GM21717 (cell line): ENCODE results near the gene RAB31.
"Not testable (repeated sequence)": the region's sequence is repeated elsewhere in the genome, so short reads cannot be mapped to it uniquely, and the experiment has no call there.

Experiments used
- ATAC-seq: cut with Tn5 transposase; IDR thresholded peaks from one replicate; pipeline ENCODE4 v1.9.1; 2021; ENCODE audit warnings: mild to moderate bottlenecking, moderate library complexity; ENCODE audit not compliant: unreplicated experiment

Gene RAB31

DNA sequence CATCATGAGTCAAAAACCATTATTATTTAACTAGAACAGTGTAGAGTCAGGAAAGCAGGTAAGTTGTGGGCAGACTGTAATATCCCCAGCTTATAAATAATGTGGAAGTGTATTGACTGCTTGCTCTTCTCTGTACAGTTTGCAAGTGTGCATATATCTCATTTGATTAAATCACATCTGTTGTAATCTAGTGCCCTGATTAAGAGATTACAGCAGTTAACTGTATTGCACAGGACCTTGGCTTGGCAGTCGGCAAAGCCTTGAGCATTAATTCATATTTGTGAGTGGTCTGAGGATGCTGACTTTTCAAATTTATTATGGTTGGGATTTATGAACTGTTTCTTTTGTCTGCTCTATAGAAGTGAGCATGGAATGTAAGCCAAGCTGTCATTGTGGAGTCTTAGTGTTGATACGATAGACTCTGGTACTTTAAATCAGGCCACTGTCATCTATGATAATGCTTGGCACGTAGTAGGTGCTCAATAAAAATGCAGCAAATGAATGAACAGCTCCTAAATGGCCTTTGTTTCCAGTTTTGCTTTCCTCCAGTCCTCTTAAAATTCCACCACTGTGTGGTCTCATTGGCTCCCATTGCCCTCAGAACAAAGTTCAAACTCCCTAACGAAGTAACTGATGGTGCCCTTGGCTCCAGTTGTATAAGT, 48.3 kb downstream of the RAB31 start:
- ATAC-seq, result no peak

DNA sequence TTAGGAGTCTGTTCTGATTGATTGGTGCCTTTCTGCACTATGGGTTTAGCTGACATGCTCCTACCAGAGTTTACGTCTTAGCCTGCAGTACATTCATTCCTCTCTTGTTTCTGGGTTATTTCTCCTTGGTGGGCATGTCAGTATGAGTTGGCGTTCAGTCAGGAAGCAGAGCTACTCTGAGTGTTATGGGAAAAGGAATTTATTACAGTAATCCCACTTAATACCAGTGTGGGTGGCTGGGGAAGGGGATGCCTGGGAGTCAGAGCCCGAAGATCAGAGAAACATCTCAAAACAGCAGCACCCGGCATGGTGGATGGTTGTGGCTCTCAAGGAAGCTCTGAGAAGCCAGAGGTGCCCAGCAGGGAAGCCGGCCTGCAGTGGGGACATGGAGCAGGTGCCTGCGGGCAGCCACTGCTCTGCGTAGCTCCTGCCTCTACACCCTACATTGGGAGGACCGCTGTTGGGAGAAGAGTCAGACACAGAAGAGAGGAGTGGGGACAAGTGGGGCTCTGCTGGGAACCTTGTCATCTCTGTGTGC, 48.9 kb downstream of the RAB31 start:
- no peak for ATAC-seq

DNA sequence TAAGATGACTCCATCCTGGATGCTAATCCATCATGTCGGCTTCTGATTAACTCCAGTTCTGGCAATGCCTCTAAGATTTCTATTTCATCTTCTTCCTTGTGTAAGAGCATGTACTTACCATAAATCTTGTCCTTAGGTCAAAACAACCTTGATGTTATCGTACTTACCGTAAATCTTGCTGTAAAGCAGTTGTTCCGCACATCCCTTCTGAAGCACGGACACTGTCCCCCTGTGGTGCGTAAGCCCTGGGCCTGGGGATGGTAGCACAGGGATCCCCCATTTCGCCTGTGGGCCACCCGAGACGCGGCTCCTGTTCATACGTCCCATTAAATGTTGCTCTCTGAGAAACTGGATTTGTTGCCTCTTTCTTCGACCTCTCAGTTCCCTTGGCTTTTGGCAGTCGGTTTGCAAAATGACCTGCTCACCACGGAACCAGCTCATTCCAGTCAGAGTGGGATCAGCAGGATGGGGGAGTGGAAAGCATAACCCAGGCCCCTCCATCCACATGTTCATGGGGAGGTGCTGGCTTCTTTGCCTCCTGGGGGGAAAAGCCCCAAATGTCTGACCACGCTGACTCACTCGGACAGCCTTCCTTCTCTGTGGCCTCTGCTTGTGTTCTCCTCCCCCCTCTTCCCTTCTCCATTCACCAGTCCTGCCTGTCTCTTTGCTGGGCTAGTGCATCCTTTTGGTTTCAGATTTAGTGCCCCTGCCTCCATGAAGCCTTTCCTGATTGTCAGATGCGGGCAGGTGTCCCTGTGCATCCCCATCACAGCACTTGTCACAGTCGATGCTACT, 49.9 kb downstream of the RAB31 start:
- no peak for ATAC-seq

DNA sequence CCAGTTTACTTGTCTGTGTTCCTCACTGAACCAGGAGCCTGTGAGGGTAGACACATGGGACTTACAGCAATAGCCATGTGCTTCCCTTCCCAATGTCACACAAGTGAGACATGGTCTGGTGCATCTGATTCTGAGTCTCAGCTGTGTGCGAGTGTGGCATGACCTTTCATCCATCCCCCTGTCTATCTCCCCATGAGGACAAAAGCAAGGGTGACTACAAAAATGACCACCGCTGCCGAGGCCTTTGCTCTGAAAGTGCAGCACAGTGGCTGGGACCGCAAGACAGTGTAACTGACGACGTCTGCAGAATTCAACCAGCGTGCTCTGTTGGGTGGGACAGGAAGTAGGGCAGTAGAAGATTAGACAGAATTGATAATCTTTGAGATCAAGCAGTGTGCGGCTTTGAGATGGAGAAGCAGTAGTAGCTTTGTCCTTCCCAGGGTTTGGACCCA, 50.5 kb downstream of the RAB31 start:
- no peak for ATAC-seq

DNA sequence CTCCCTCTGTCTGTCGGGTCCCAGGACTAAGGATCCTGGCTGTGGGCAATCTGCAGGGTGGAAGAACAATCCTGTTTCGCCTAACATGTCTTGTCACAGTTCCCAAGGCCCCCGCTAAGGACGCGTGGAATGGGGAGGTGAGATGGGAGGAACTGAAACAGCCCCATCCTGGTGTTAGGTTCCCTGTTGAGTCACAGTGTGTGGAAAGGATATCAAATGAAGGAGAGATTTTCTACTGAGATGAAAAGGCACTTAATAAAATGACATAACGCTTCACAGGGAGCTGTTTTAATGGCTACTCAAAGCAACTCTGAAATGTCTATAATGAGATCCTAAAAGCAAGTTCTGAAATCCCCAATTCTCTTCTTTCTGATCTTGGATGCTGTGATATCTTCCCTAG, 52.5 kb downstream of the RAB31 start:
- ATAC-seq, result no peak

DNA sequence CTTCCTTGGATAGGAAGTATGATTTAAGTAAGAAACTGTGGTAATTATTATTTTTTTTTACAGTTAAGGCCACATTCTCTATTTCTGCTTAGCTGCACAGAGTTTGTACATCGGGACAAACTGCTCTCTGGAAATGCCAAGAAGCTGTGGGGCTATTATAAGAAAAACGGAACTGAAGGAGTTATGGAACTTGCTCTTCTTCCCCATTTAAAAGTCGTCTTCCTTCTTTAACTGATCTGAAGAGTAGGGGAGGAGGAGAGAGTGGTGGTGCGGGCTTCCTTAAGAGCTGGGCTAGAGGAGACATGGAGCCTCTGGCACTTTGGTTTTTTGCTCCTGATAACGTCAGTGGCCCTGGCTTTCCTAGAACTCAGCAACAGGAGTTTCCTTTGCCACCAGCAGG, 54.4 kb downstream of the RAB31 start:
- no peak for ATAC-seq

DNA sequence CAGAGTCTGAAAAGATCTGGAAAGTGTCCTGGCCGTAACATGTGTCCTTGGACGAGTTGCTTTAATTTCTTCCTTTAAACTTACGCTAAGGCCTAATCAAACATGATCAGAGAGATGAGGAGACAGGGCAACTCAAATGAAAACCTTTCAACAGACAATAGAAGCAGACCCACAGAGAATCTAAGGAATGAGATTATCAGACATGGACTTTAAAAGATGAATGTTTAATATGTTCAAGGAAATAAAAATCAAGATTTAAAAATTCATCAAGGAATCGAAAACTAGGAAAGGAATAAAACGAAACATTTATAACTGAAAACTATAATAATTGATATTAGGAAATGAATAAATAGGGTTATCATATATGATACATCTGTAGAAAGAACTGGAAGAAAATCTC, 55.1 kb downstream of the RAB31 start:
- ATAC-seq, result no peak

DNA sequence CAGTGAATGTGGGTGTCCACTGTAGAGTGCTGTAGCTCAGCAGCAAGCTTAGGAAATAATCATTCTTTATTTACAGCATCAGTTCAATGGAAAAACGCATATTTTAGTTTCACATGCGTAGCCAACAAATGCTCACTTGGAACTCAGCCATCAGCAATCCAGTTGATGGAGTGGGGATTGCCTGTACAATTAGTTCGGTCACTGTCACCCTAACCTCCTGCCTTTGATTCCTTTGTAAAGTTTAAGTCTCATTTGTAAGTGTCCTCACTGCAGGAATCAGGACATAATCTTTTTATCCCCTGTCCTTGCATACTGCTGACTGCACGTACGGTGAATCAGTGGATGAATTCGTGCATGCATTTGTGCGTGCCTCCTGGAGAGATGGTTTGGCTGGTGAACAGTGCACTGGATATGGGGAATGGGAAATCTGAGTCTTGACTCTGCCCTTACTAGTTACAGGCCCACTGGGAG, 55.9 kb downstream of the RAB31 start:
- no peak for ATAC-seq

DNA sequence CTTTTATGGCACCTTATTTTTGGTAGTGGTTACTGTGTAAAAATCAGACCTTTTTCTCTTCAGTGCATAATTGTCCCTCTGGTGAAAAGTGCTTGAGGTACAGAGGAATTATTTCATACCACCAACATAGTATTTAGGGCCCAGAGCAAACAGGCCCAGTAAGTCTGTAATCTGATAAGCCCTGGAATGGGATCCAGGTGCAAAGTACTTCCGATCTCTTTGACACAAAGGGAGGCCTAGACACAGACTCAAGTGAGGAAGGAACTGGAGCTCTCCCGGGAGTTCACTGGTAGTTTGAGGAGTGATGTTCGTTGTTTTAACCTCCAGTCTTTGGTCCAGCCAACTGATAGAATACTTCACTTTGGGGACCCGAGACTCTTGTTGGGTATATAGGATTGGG, 57.4 kb downstream of the RAB31 start:
- no peak for ATAC-seq

DNA sequence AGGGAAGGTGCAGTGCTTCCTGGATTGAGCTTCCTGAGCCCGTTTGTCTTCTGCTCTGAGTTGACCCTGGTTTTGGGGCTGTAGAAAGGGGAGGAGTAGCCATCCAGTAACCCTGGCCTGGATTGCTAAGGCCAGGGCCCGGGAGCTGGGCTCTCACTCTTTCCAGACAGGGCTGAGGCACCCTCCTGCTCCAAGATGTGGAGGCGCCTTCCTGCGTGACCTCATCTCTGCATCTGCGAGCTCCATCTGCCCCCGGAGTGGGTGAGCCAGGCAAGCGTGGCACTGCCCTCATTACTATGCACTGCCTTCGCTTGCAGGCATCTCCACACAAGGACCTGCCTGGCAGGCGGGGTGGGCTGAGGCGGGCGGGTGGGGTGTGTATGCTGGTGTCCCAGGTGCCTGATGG, 58.0 kb downstream of the RAB31 start:
- no peak for ATAC-seq

DNA sequence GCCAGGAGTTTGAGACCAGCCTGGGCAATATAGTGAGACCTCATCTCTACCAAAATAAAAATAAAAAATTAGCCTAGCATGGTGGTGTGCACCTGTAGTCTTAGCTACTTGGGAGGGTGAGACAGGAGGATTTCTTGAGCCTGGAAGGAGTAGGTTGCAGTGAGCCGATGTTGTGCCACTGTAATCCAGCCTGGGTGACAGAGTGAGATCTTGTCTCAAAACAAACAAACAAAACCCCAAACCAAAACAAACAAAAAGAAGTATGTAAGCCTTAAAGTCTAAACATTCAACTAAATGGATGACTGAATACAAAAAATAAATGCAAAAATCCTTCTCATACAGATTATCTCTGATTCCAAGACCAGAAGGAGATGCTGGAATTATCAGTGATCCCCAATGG, 58.6 kb downstream of the RAB31 start:
- ATAC-seq, result no peak

DNA sequence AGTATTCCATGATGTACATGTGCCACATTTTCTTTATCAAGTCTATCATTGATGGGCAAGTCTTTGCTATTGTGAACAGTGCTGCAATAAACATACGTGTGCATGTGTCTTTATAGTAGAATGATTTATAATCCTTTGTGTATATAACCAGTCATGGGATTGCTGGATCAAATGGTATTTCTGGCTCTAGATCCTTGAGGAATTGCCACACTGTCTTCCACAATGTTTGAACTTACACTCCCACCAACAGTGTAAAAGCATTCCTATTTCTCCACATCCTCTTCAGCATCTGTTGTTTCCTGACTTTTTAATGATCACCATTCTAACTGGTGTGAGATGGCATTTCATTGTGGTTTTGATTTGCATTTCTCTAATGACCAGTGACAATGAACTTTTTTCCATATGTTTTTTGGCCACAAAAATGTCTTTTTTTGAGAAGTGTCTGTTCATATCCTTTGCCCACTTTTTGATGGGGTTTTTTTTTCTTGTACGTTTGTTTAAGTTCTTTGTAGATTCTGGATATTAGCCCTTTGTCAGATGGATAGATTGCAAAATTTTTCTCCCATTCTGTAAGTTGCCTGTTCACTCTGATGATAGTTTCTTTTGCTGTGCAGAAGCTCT, 60.1 kb downstream of the RAB31 start:
- ATAC-seq, result not testable (repeated sequence)

DNA sequence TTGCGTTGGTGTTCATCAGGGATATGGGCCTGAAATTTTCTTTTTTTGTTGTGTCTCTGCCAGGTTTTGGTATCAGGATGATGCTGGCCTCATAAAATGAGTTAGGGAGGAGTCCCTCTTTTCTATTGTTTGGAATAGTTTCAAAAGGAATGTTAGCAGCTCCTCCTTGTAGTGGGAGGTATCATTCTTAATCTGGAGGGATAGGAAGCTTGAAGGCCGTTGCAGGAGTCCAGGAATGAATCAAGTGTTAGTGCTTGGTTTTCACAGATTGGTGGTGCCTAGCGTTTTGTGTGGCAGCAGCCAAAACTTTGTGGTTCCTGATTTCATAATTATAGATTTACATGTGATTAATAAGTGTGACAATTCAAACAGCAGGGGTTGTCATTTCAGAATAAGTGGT, 62.0 kb downstream of the RAB31 start:
- ATAC-seq, result not testable (repeated sequence)

DNA sequence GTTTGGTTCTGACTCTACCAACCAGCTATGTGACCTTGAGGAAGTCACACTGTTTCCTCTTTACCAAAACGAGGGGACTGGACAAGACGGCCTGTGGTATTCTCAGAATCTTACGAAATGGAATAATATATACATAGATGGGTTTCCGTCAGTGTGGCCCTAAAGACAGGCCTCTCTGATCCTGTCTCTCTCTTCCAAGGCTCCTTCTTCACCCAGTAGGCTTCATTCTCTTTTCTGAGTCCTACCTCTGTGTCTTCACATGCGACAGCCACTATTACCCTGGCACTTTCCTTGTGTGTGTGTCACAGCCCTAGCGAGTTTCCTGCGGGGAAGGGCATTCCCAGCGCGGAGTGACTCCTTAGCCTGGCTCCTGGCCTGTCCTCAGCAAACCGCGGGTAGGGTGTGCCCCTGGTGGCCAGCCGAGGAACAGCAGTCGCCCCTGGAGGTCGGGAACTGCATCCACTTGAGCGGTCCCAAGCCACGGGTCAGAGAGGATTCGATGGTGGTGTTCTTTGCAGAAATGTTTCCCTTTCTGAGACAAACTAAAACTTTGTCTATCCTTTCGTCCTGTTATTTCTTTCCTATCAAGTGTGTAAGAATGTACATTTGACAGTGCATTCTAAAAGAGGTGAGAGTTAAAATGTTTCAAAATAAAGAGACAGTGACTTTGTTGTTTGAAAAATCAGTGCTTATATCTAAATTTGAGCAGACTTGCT, 63.3 kb downstream of the RAB31 start:
- no peak for ATAC-seq

DNA sequence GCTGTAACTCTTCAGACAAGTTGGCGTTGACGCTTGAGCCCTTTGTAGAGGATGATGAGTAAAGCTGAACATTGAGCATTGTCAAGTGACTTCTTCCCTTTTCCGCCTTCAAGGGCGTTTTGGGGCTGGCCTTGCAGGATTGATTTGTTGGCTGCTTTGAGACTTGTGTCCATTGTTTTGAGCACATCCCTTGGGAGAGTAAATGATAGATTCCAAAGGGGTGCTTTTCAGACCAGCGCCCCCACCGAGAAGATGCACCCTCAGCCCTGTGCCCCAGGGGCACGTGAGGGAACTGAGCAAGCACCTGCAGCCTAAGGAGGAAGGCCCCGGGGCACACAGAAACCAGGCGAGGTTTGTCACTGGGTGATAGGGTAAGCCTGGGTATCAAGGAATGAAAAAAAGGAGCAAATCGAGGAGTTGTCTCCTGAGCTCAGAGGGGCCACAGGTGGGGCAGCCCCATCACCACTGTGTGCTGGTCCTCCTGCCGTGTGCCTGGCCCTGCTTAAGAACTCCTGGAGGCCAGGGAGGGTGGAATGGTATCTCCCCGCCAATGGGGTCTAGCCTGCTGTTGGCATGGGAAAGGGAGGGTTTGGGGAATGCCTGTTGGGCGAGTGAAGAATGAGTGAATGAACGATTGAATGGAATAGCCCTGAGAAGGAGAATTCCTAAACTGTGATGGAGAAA, 64.0 kb downstream of the RAB31 start:
- no peak for ATAC-seq

DNA sequence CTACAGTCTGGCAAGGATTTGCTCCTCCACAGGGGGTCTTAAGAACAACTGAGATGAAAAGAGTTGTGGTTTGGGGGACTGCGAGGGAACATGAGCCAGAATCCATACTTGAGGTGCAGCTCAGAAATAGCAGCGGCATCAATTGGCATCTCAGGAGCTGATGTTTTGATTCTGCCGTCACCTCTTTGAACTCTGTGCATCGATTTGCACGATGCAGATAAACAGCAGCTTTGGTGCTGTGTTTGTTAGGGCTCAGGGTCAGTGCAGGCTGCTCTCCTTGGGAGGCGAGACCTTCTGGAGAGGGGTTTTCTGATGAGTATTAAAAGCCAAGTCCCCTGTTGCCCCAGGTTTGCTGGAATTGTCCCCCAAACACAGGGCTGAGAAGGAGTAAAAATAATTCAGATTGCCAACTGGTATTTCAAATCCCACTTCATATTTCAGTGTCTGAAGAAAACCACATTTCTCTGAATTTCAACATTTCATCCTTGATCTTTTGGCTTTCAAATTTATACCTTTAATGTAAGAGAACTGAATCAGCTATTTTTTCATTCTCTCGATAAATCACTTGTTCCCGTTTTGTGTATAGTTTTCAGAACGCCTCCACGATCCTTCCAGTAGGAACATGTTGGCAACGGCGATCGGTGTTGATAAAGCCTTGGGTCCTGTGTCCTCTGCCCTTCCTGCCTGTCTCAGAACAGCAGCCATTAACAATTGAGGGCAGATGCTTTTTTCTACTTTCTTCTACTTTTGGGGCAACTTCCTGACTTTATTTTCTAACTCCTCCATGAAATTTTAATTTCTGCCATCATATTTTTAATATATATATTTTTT, 65.0 kb downstream of the RAB31 start:
- ATAC-seq, result no peak

DNA sequence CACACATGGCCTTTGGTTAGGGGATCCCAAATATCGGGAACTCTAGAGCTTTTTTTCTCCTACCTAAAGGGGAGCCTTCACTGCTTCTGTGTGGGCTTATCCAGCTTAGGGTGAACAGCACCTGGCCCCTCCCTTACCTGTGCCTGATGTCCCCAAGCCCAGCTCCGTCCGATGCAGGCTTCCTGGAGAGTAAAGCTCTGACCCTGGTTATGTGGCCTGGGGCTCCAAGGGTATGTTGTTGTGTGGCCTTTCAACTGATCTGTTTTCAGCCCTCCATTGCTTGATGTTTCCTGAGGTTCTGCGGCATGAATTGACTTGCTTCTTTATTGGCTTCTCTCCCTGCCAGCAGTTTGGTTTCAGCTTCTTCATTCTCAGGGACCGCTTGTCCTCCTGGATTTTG, 66.0 kb downstream of the RAB31 start:
- no peak for ATAC-seq

DNA sequence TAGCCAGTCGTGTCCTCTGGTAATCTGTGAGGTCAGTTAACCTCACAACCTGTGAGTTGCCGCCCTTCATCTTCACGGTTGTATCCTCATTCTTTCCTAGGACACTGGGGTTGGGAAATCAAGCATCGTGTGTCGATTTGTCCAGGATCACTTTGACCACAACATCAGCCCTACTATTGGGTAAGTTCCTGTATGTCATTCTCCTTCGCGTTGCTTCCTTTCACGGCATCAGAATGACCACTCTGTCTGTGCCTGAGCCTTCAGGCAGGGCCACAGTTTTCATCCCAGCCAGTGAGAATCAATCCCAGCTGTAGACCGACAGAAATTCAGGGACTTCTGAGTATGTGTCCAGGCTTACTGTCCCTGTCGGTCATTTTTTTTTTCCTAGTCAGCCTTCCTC, 67.1 kb downstream of the RAB31 start:
- no peak for ATAC-seq

DNA sequence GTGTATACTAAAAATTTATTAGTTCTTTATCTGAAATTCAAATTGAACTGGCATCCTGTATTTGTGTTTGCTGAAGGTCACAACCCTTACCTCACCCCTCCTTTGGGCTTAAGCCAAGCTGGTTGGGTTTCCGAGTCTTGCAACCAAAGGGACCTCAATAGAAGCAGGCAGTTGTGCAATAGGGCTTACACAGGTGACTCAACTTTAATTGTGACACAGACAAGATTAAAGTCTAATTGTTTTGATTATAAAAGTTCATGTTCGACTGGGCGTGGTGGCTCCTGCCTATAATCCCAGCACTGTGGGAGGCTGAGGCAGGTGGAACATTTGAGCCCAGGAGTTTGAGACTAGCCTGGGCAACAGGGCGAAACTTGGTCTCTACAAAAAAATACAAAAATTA, 71.5 kb downstream of the RAB31 start:
- ATAC-seq, result no peak
